B cell (primary cell): Measurements from ENCODE around the gene CERS6. TPM values are rescaled to one million over a fixed set of nuclear protein-coding genes. Genes with fewer than 3 reads are reported as not detected.

ENCODE experiments used
- ATAC-seq: fragments of 200-7000 bp; cut with Tn5 transposase; one replicate; pipeline ENCODE4 v1.10.0; 2021; ENCODE audit warnings: low read depth, mild to moderate bottlenecking, moderate number of reproducible peaks, moderate library complexity
- CTCF ChIA-PET: fragments of 350-600 bp; sonication (Branson Sonifier 250); formaldehyde crosslinking; loops from one replicate; lab custom pipeline; 2021; ENCODE audit warnings: antibody characterized with exemption, inconsistent platforms; lab: Charles Lee
- POLR2A ChIA-PET: fragments of 350-600 bp; sonication (Branson Sonifier 250); formaldehyde crosslinking; loops from one replicate; lab custom pipeline; 2021; ENCODE audit warnings: antibody characterized with exemption; lab: Charles Lee
- DNase-seq: peaks from one replicate; pipeline ENCODE4 v3.0.0; 2013
- H2AFZ ChIP-seq: 2 replicates; pipeline ENCODE4 v1.6.1; 2012; ENCODE audit warnings: mild to moderate bottlenecking, low read depth, low read length; ENCODE audit not compliant: insufficient read depth, poor library complexity, severe bottlenecking
- H3K27ac ChIP-seq, 2 donors: 1 replicate in 1 of 2; 2 replicates in 1 of 2; pipeline ENCODE4 v1.5.1; 2012 to 2013; ENCODE audit warnings: low read length in 2 of 2, mild to moderate bottlenecking in 2 of 2, moderate library complexity in 1 of 2
- H3K27me3 ChIP-seq, 4 experiments: fragments of 200-600 bp in 1 of 4; sonication (generic) in 1 of 4; replicated peaks in 1 of 4; 1 replicate in 2 of 4; 2 replicates in 2 of 4; pipeline versions ENCODE4 v1.6.1 to v1.7.0; 2013 to 2016; ENCODE audit warnings: low read length in 3 of 4, mild to moderate bottlenecking in 2 of 4, mixed read lengths in 1 of 4, moderate library complexity in 1 of 4; ENCODE audit not compliant: insufficient read depth in 4 of 4, control insufficient read depth in 3 of 4; ENCODE audit errors: control extremely low read depth in 1 of 4
- H3K36me3 ChIP-seq, 2 experiments: replicated peaks in 1 of 2; 1 replicate in 1 of 2; 2 replicates in 1 of 2; pipeline versions ENCODE4 v1.6.1 to v1.7.1; 2013; ENCODE audit warnings: low read length in 1 of 2; ENCODE audit not compliant: insufficient read depth in 2 of 2, control insufficient read depth in 1 of 2; ENCODE audit errors: control extremely low read depth in 1 of 2, extremely low read depth in 1 of 2
- H3K4me1 ChIP-seq, 2 donors: fragments of 200-600 bp in 1 of 2; sonication (generic) in 1 of 2; 1 replicate in 1 of 2; 2 replicates in 1 of 2; pipeline versions ENCODE4 v1.5.1 to v1.6.1; 2013 to 2017; ENCODE audit warnings: low read length in 2 of 2; ENCODE audit not compliant: control insufficient read depth in 2 of 2, insufficient read depth in 2 of 2
- H3K4me2 ChIP-seq: replicated peaks from 2 replicates; pipeline ENCODE3; 2012; ENCODE audit warnings: mild to moderate bottlenecking, low read depth, low read length; ENCODE audit not compliant: poor library complexity, severe bottlenecking
- H3K4me3 ChIP-seq, 5 experiments: fragments of 200-600 bp in 1 of 5; sonication (generic) in 1 of 5; 1 replicate in 3 of 5; 2 replicates in 2 of 5; pipeline versions ENCODE4 v1.5.1 to v1.7.0; 2011 to 2016; ENCODE audit warnings: low read length in 4 of 5, mild to moderate bottlenecking in 4 of 5, low read depth in 2 of 5, control low read depth in 1 of 5, moderate library complexity in 1 of 5; ENCODE audit not compliant: insufficient read depth in 1 of 5; ENCODE audit errors: control extremely low read depth in 1 of 5, extremely low read depth in 1 of 5
- H3K79me2 ChIP-seq: fragments of 200-600 bp; sonication (generic); one replicate; pipeline ENCODE4 v1.6.0; 2016; ENCODE audit warnings: low read length; ENCODE audit not compliant: control insufficient read depth, insufficient read depth
- H3K9ac ChIP-seq: fragments of 200-600 bp; sonication (generic); 2 replicates; pipeline ENCODE4 v1.6.1; 2017; ENCODE audit warnings: mild to moderate bottlenecking, low read length, moderate library complexity
- H3K9me3 ChIP-seq, 3 donors: one replicate each; pipeline versions ENCODE4 v1.6.1 to v1.7.1; 2013; ENCODE audit warnings: low read length in 2 of 3; ENCODE audit not compliant: control insufficient read depth in 2 of 3, insufficient read depth in 1 of 3; ENCODE audit errors: control extremely low read depth in 1 of 3
- H4K20me1 ChIP-seq: 2 replicates; pipeline ENCODE4 v1.6.0; 2012; ENCODE audit warnings: mild to moderate bottlenecking, low read length; ENCODE audit not compliant: insufficient read depth, control insufficient read depth, poor library complexity, severe bottlenecking
- H3K27ac Mint-ChIP-seq: one replicate; pipeline ENCODE4 v1.8.0; 2021; ENCODE audit warnings: mixed read lengths
- H3K27me3 Mint-ChIP-seq: one replicate; pipeline ENCODE4 v1.8.0; 2021; ENCODE audit warnings: mixed read lengths
- H3K4me1 Mint-ChIP-seq: one replicate; pipeline ENCODE4 v1.8.0; 2021; ENCODE audit warnings: mixed read lengths
- H3K4me3 Mint-ChIP-seq: one replicate; pipeline ENCODE4 v1.8.0; 2021; ENCODE audit warnings: mixed read lengths
- H3K9me3 Mint-ChIP-seq: one replicate; pipeline ENCODE4 v1.8.0; 2022; ENCODE audit warnings: mixed read lengths; ENCODE audit not compliant: insufficient read depth
- CTCF ChIP-seq: fragments of 200-600 bp; IDR thresholded peaks from one replicate; pipeline ENCODE4 v1.8.0; 2022; ENCODE audit warnings: antibody characterized with exemption, mild to moderate bottlenecking
- EZH2 ChIP-seq: IDR thresholded peaks from 2 replicates; pipeline ENCODE4 v1.6.1; 2012; ENCODE audit warnings: borderline replicate concordance, low read depth, mild to moderate bottlenecking, moderate library complexity, low read length; ENCODE audit not compliant: insufficient read depth, poor library complexity, severe bottlenecking
- WGBS: methylation state at CpG from one replicate; pipeline ENCODE4 v1.1.5; 2013; ENCODE audit warnings: missing lambda C conversion rate; ENCODE audit not compliant: insufficient coverage; 5-methylcytosine and 5-hydroxymethylcytosine counted together
- intact Hi-C: fragments of 100-400 bp; cut with micrococcal nuclease; formaldehyde crosslinking; loops from one replicate; pipeline ENCODE4 v1.10.0; 2022
- polyA plus RNA-seq: library from polyadenylated mRNA; depleted of rRNA; stranded (reverse); fragments of >200 nt; gene quantifications from 2 replicates; pipeline ENCODE4 v1.2.3, GENCODE V29; 2012
- total RNA-seq, 2 donors: library from RNA; stranded (reverse); fragments of 120-200 nt in 1 of 2; gene quantifications; 1 replicate in 1 of 2; 2 replicates in 1 of 2; pipeline versions ENCODE4 v1.2.3 to v1.2.4, GENCODE V29; 2013 to 2022

Gene CERS6
- total and polyA plus RNA-seq, 2 donors (not counting 1 experiment from before 2014, with no cell fraction given): 2.2 to 5.5 TPM

GRCh38 chr2:168643979-168644378 is 187.9 kb downstream of the CERS6 start:
- ChIA-PET CTCF (no interaction called here), POLR2A (no interaction called here)
- intact Hi-C loops: no loop called here
- H3K27ac ChIP-seq: no peak overlapping the region
- Mint-ChIP-seq H3K4me1 (peaks cover 18% of the 10 kb centered on the region), H3K4me3 (no peak overlapping the region), H3K9me3 (no peaks in the 10 kb centered on the region), H3K27me3 (no peaks in the 10 kb centered on the region), H3K27ac (no peak overlapping the region)
- peaks cover 0 to 1% of the 10 kb centered on the region in 2 experiments for H3K36me3 ChIP-seq
- H3K4me1 ChIP-seq: peaks cover 0 to 3% of the 10 kb centered on the region in 2 donors
- H3K79me2 ChIP-seq: peaks cover 10% of the 10 kb centered on the region
- no peaks in the 10 kb centered on the region for H3K27me3 ChIP-seq
- H3K4me2 ChIP-seq: no peak overlapping the region
- ATAC-seq (no peak), DNase-seq (no peak)
- H4K20me1 ChIP-seq: no peaks in the 10 kb centered on the region
- H3K9me3 ChIP-seq: peaks cover 0 to 3% (median 0%) of the 10 kb centered on the region in 3 donors
- H3K4me3 ChIP-seq: no peak overlapping the region
- no peak overlapping the region for H3K9ac ChIP-seq
- WGBS: no CpG with 5 or more reads among the region's 1 CpG
- no peak for TF ChIP-seq EZH2
- TF ChIP-seq CTCF: no peak
- H2AFZ ChIP-seq: no peak overlapping the region

- TF ChIP-seq CTCF (no peak), EZH2 (no peak)
- no peaks in the 10 kb centered on the region for H3K9me3 Mint-ChIP-seq
- intact Hi-C loops: no loop called here
- no peak overlapping the region for H3K4me2 ChIP-seq
- DNase-seq (no peak), ATAC-seq (no peak)
- no peaks in the 10 kb centered on the region for H4K20me1 ChIP-seq
- H3K4me3 Mint-ChIP-seq: no peak overlapping the region
- H3K27me3 Mint-ChIP-seq: no peaks in the 10 kb centered on the region
- WGBS: no CpG with 5 or more reads among the region's 2 CpGs
- peaks cover 18% of the 10 kb centered on the region for H3K4me1 Mint-ChIP-seq
- peaks cover 0 to 3% (median 0%) of the 10 kb centered on the region in 3 donors for H3K9me3 ChIP-seq
- H2AFZ ChIP-seq: no peak overlapping the region
- H3K27ac ChIP-seq: no peak overlapping the region
- ChIA-PET CTCF (no interaction called here), POLR2A (no interaction called here)
- H3K36me3 ChIP-seq: peaks cover 0 to 1% of the 10 kb centered on the region in 2 experiments
- H3K9ac ChIP-seq: no peak overlapping the region
- H3K4me3 ChIP-seq: no peak overlapping the region
- H3K27me3 ChIP-seq: no peaks in the 10 kb centered on the region
- no peak overlapping the region for H3K27ac Mint-ChIP-seq
- peaks cover 7% of the 10 kb centered on the region for H3K79me2 ChIP-seq
- H3K4me1 ChIP-seq: peaks cover 0 to 3% of the 10 kb centered on the region in 2 donors
Observed at GRCh38 chr2:168645696-168646338, 189.7 kb downstream of the CERS6 start.
